Activated naive CD8-positive, alpha-beta T cell treated with anti-CD3 and anti-CD28 coated beads, Interleukin-2, amount 50 U/mL, for 16 hours (primary cell): ENCODE data around the gene KRTAP9-7.

Source experiments
- DNase-seq: peaks from one replicate; pipeline ENCODE4 v3.0.0-alpha.2; 2020; ENCODE audit warnings: low read depth, low spot score

KRTAP9-7 gene

DNA sequence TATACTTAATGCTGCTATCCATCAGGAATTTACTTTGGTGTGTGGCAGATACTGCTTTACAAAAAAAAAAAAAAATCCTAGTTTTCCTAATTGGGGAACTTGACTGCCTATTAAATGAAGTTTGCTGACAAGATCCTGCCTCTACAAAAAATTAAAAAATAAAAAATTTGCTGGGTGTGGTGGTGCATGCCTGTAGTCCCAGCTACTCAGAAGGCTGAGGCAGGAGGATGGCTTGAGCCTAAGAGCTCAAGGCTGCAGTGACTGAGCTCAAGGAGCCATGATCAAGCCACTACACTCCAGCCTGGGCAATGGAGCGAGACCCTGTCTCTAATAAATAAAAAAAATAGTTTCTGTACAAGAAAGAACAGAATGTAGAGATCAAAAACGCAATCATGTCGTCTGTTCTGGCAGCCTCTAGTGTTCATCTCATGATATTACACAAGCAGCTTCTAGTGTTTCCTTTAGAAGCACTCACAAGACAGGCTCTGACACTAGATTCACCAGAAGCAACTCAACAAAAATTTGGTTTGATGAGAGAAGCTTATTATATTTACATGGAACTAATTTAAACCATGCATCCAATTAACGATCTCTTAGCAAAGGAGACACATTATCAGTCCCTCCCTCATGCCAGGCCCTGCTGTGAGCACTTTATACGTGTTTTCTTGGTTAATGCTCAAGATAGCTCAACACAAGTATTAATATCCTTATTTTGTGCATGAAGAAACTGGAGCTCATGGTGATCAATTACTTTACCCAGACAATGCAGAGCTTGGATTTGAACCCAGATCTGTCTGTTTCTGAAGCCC lies 46.8 kb downstream of the KRTAP9-7 start:
- no peak for DNase-seq

DNA sequence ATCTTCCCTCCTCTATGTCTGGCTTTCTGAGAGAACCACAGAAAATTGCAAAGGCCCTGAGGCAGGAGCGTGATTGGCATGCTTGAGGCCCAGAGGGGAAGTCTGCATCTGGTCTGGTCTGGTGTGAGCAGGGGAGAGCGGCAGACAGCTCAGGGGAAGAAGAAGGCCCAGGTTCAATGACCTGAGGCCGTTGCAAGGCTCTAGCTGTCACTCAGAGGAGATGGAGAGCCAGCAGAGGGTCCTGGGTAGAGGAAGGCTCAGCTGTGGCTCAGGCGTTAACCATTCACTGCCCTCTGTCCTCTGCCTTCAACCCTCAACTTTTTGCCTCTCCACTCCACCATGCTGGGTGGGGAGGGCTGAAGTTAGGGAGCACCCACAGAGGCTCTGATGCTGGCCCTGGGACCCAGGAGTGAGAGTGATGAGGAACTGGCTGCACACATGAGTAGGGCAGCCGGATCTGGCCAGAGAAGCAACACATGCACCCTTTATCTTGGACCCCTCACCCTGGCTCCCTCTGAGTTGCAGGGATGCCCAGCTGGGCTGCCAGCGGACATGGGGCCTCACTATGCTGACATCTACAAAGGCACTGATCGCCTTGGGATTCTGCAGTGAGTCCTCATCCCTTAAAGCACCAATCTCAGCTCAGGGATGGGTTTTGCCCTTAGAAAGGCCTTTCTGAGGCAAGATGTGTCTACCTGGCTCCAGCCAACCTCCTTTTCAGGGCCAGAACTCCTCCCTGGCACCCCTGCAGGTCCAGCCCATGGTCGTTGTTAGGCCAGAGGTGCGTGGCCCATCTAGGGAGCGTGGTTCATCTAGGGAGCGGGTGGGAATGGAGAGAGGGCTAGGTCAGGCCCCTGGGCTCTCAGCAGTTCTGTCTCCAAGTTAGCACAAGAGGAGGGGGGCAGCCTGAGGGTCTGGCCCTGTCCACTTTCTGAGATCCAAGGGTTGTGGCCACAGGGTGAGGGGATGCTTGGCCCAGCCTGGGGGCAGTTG lies 47.7 kb downstream of the KRTAP9-7 start:
- DNase-seq, result no peak

DNA sequence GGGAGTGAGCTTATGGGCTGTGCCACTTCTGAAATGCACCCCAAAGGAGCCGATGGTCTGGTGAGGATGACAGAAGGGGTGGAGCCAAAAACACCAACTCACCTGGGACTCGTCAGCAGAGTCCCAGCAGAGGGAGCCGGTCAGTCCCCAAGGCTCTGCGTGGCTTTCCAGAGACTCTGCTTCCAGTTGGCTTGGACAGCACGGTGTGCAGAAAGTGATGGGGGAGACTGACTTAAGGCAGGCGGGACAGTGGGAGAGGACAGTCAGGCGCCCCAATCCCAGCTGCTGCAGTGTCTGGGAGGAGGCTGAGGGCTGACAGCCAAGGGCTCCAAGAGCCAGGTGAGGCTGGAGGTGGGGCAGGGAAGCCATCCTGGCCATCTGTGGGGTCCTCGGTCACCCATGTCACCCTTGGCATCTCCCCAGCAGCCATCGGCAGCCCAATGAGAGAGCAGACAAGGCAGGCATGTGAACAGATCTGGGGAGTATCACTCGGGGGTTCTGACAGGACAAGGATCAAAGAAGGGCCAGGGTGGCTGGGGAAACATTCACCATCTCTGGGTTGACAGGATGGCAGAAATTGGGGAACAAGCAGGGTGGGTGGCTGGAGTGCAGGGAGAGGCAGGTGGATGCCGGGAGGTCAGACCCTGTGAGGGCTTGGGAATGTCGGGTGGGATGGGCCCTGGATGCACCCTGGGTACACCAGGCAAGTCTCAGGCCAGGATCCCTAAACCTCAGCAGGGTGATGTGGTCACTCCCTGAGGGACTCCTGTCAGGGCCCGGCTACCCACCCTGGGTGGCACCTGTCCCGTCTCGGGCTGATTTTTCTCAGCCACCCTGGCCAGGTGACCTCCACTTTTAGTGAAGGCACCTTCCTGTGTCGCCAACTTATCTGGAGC lies 48.9 kb downstream of the KRTAP9-7 start:
- DNase-seq, result no peak

DNA sequence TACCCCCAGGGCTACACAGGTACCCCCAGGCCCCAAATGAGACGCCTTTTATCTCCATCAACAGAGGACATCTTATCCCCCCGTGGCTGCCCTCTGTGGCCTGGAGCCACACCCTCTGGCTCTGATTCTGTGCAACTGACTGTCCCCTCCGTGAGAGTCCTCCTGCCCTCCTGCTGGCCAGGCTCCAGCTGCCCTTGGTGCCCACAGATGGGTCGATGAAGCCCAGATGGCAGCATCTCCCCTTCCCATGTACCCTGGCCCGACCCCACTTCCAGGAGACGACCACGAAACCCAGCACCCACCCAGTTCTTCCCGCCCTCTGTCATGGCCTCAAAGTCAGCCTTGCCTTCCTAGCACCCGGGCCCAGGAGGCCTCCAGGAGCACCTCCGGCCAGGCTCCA lies 49.6 kb downstream of the KRTAP9-7 start:
- DNase-seq, result no peak

DNA sequence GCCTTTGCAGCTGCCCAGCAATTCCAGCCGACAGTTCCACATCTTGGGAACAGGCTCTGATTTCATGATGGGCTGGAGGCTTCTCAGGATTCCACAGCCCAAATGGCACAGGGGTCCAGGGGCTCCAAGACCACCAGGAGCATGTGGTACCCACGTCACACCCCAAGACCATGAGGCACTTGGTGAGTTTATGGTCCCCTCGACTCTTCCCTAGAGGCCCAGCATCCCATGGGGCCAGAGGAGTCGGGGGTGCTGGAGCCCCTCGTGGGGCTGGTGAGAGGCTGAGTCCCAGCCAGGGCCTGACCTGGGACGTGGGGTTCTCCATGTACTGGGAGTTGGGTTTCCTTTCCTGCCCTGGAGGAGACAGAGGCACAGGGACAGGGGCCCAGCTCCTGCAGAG lies 50.1 kb downstream of the KRTAP9-7 start:
- no peak for DNase-seq
